RWPE2 (cell line): ENCODE data around the gene SENP6.
"Not testable (repeated sequence)": the region's sequence is repeated elsewhere in the genome, so short reads cannot be mapped to it uniquely, and the experiment has no call there.

ENCODE experiments used
- ATAC-seq: fragments of 200-7000 bp; cut with Tn5 transposase; 3 replicates; pipeline ENCODE4 v1.9.1; 2021; ENCODE audit warnings: low read depth
- DNase-seq: peaks from one replicate; pipeline ENCODE4 v3.0.0-alpha.2; 2020; ENCODE audit warnings: low spot score
- H3K27ac ChIP-seq: fragments of 450-650 bp; 2 replicates; pipeline ENCODE4 v1.5.1; 2017; ENCODE audit warnings: mild to moderate bottlenecking; ENCODE audit not compliant: poor library complexity, severe bottlenecking
- H3K27me3 ChIP-seq: fragments of 250-450 bp; sonication (Bioruptor Pico); 2 replicates; pipeline ENCODE4 v1.5.1; 2021; ENCODE audit warnings: mild to moderate bottlenecking, moderate library complexity; ENCODE audit not compliant: insufficient read depth, poor library complexity, severe bottlenecking
- H3K36me3 ChIP-seq: fragments of 250-450 bp; sonication (Bioruptor Pico); 2 replicates; pipeline ENCODE4 v1.5.1; 2020; ENCODE audit warnings: low read depth, mild to moderate bottlenecking, moderate library complexity
- H3K4me1 ChIP-seq: fragments of 250-450 bp; sonication (Bioruptor Pico); 2 replicates; pipeline ENCODE4 v1.5.1; 2021; ENCODE audit warnings: mild to moderate bottlenecking, moderate library complexity; ENCODE audit not compliant: insufficient read depth, poor library complexity, severe bottlenecking
- H3K4me3 ChIP-seq: fragments of 250-450 bp; sonication (Bioruptor Pico); 2 replicates; pipeline ENCODE4 v1.5.1; 2021; ENCODE audit warnings: mild to moderate bottlenecking, moderate library complexity; ENCODE audit not compliant: severe bottlenecking
- H3K9me3 ChIP-seq: fragments of 250-450 bp; sonication (Bioruptor Pico); 2 replicates; pipeline ENCODE4 v1.5.1; 2021; ENCODE audit warnings: mild to moderate bottlenecking, moderate library complexity; ENCODE audit not compliant: severe bottlenecking
- TF ChIP-seq, protein P1 (sequence below): fragments of 450-650 bp; IDR thresholded peaks from one replicate; pipeline ENCODE4 v1.5.1; 2017; ENCODE audit warnings: mild to moderate bottlenecking, moderate library complexity; ENCODE audit not compliant: poor library complexity, severe bottlenecking

SENP6 gene

GRCh38 chr6:75566137-75566767 lies 35.4 kb upstream of the SENP6 start:
- H3K4me1 ChIP-seq: no peaks in the 10 kb centered on the region
- ATAC-seq: no peak
- H3K27me3 ChIP-seq: no peaks in the 10 kb centered on the region
- H3K9me3 ChIP-seq: no peaks in the 10 kb centered on the region
- no peak overlapping the region for H3K4me3 ChIP-seq
- DNase-seq: no peak
- H3K27ac ChIP-seq: no peak overlapping the region
- H3K36me3 ChIP-seq: no peaks in the 10 kb centered on the region
- TF ChIP-seq, protein P1, sequence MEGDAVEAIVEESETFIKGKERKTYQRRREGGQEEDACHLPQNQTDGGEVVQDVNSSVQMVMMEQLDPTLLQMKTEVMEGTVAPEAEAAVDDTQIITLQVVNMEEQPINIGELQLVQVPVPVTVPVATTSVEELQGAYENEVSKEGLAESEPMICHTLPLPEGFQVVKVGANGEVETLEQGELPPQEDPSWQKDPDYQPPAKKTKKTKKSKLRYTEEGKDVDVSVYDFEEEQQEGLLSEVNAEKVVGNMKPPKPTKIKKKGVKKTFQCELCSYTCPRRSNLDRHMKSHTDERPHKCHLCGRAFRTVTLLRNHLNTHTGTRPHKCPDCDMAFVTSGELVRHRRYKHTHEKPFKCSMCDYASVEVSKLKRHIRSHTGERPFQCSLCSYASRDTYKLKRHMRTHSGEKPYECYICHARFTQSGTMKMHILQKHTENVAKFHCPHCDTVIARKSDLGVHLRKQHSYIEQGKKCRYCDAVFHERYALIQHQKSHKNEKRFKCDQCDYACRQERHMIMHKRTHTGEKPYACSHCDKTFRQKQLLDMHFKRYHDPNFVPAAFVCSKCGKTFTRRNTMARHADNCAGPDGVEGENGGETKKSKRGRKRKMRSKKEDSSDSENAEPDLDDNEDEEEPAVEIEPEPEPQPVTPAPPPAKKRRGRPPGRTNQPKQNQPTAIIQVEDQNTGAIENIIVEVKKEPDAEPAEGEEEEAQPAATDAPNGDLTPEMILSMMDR: no peak

GRCh38 chr6:75568100-75568499 lies 33.6 kb upstream of the SENP6 start:
- H3K36me3 ChIP-seq: no peaks in the 10 kb centered on the region
- TF ChIP-seq, protein P1: no peak
- H3K27me3 ChIP-seq: no peaks in the 10 kb centered on the region
- no peaks in the 10 kb centered on the region for H3K9me3 ChIP-seq
- H3K4me3 ChIP-seq: no peak overlapping the region
- DNase-seq (no peak), ATAC-seq (no peak)
- no peaks in the 10 kb centered on the region for H3K4me1 ChIP-seq
- H3K27ac ChIP-seq: no peak overlapping the region

DNA sequence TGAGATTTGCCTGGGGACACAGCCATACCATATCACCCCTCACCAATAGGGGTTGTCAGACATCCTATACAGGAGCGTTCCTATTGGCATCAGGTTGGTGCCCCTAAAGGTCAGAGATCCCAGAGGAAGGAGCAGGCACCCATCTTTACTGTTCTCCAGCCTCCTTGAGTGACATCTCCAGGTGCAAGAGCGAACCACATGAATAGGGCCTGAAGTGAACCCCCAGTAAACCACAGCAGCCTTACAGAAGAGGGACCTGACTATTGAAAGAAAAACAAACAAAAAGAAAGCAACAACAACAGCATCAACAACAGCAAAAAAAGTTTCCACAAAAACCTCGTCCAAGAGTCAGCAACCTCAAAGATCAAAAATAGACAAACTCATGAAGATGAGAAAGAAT lies 32.7 kb upstream of the SENP6 start:
- Histone ChIP-seq H3K27me3 (no peaks in the 10 kb centered on the region), H3K36me3 (no peaks in the 10 kb centered on the region), H3K9me3 (no peaks in the 10 kb centered on the region), H3K4me1 (no peaks in the 10 kb centered on the region), H3K27ac (no peak overlapping the region), H3K4me3 (no peak overlapping the region)
- DNase-seq (no peak), ATAC-seq (no peak)
- TF ChIP-seq, protein P1: no peak

GRCh38 chr6:75570671-75571070 lies 31.0 kb upstream of the SENP6 start:
- not testable (repeated sequence) for H3K4me3 ChIP-seq, DNase-seq, H3K27me3 ChIP-seq, H3K27ac ChIP-seq, H3K36me3 ChIP-seq, H3K9me3 ChIP-seq, H3K4me1 ChIP-seq, ATAC-seq

GRCh38 chr6:75572072-75572471 lies 29.6 kb upstream of the SENP6 start:
- ATAC-seq: no peak

More at GRCh38 chr6:75572072-75572471, 29.6 kb upstream of the SENP6 start:
- no peaks in the 10 kb centered on the region for H3K4me1 ChIP-seq
- no peak overlapping the region for H3K4me3 ChIP-seq
- TF ChIP-seq, protein P1: no peak
- H3K9me3 ChIP-seq: no peaks in the 10 kb centered on the region
- H3K36me3 ChIP-seq: no peaks in the 10 kb centered on the region
- no peak for DNase-seq
- H3K27ac ChIP-seq: no peak overlapping the region
- no peaks in the 10 kb centered on the region for H3K27me3 ChIP-seq
